NCI-H510A (cell line): Measurements from ENCODE around the gene CCDC89.

Source experiments
- DNase-seq: peaks from one replicate; lab custom pipeline; 2025; lab: John Stamatoyannopoulos, UW

CCDC89 gene

GRCh38 chr11:85652786-85653447 is 33.1 kb downstream of the CCDC89 start:
- no peak for DNase-seq

GRCh38 chr11:85651118-85651517 is 34.9 kb downstream of the CCDC89 start:
- DNase-seq = no peak

- peak; percentile 92 for DNase-seq
These were observed 38.2 kb downstream of the CCDC89 start, which contains the start of gene TMEM126A for GRCh38 chr11:85647604-85648299. Gene TMEM126A, plus strand, starts transcription at chr11:85647967. Its CDS starts 2,289 bp downstream, at chr11:85650256.

- DNase-seq = no peak
These were observed 38.9 kb downstream of the CCDC89 start for GRCh38 chr11:85647078-85647477.

- no peak for DNase-seq
These were observed 42.8 kb downstream of the CCDC89 start for GRCh38 chr11:85643191-85643614.

GRCh38 chr11:85634747-85635146 is 51.2 kb downstream of the CCDC89 start:
- DNase-seq = no peak
